Skin of body (tissue), 2 donors: ENCODE data around the gene CMC1. TPM values are rescaled to one million over a fixed set of nuclear protein-coding genes. Genes with fewer than 3 reads are reported as not detected.

Experiments
- DNase-seq: peaks from one replicate; lab custom pipeline; 2025; lab: John Stamatoyannopoulos, UW
- total RNA-seq: library from RNA; depleted of rRNA; stranded (reverse); fragments of >200 nt; gene quantifications from one replicate; pipeline ENCODE4 v1.2.3, GENCODE V29; 2014

CMC1 gene
- total RNA-seq, 1 donor from 2014 or later, result 9.5 TPM

GRCh38 chr3:28349469-28350000 is 108.1 kb downstream of the CMC1 start:
- no peak for DNase-seq

Other genes with a start within 250 kb of the CMC1 start
- gene ZCWPW2, start 107.1 kb downstream of the CMC1 start, total RNA-seq, result 1.5 TPM
- gene AZI2, start 107.2 kb downstream of the CMC1 start, total RNA-seq, result 82.4 TPM